Raji (cell line): ENCODE data around the gene CNIH4.

ENCODE experiments used
- POLR2A ChIP-seq: IDR thresholded peaks from 2 replicates; pipeline ENCODE4 v1.6.1; 2011; ENCODE audit warnings: low read depth, low read length, control low read depth; ENCODE audit not compliant: insufficient read depth

CNIH4 gene

GRCh38 chr1:224356685-224357625 is at the start of gene CNIH4:
CNIH4 (plus strand) TSS chr1:224356879; CDS start chr1:224356925, 46 bp downstream.
- peak; percentile 97 for TF ChIP-seq POLR2A

GRCh38 chr1:224308064-224308463 is 48.6 kb upstream of the CNIH4 start:
- no peak for TF ChIP-seq POLR2A

GRCh38 chr1:224312025-224312424 is 44.7 kb upstream of the CNIH4 start:
- no peak for TF ChIP-seq POLR2A

- no peak for TF ChIP-seq POLR2A
Measured at GRCh38 chr1:224317383-224318045, 39.2 kb upstream of the CNIH4 start.

- TF ChIP-seq POLR2A, result no peak
Measured at GRCh38 chr1:224321706-224322105, 35.0 kb upstream of the CNIH4 start.

GRCh38 chr1:224325959-224326358 is 30.7 kb upstream of the CNIH4 start:
- TF ChIP-seq POLR2A, result no peak

GRCh38 chr1:224328644-224329043 is 28.0 kb upstream of the CNIH4 start:
- TF ChIP-seq POLR2A, result no peak

- no peak for TF ChIP-seq POLR2A
Measured at GRCh38 chr1:224329484-224329841, 27.2 kb upstream of the CNIH4 start.

GRCh38 chr1:224329842-224330753 is 26.6 kb upstream of the CNIH4 start, which contains the start of gene NVL:
NVL (minus strand) TSS chr1:224330172; CDS start chr1:224330127, 45 bp downstream.
- peak; percentile 84 for TF ChIP-seq POLR2A

- no peak for TF ChIP-seq POLR2A
Measured at GRCh38 chr1:224331326-224331725, 25.4 kb upstream of the CNIH4 start.

- TF ChIP-seq POLR2A, result no peak
Measured at GRCh38 chr1:224331824-224332223, 24.9 kb upstream of the CNIH4 start.

GRCh38 chr1:224333309-224333926 is 23.3 kb upstream of the CNIH4 start:
- TF ChIP-seq POLR2A, result no peak

GRCh38 chr1:224333939-224334786 is 22.5 kb upstream of the CNIH4 start:
- no peak for TF ChIP-seq POLR2A
